CD4-positive, alpha-beta T cell treated with Interleukin-12 subunit alpha and Interleukin-12 subunit beta, for 1 hour (primary cell): ENCODE data around the gene PIP5KL1.

Experiments used
- DNase-seq: peaks from one replicate; pipeline ENCODE4 v3.0.0-alpha.2; 2020

The PIP5KL1 gene

GRCh38 chr9:127912882-127913281 lies 17.7 kb downstream of the PIP5KL1 start:
- DNase-seq: no peak

GRCh38 chr9:127912296-127912695 lies 18.3 kb downstream of the PIP5KL1 start:
- DNase-seq: no peak

GRCh38 chr9:127910613-127911205 lies 19.9 kb downstream of the PIP5KL1 start:
- DNase-seq: peak; percentile 38

- DNase-seq: no peak
Measured at GRCh38 chr9:127909839-127910273, 20.7 kb downstream of the PIP5KL1 start.

- no peak for DNase-seq
Measured at GRCh38 chr9:127908660-127908926, 22.0 kb downstream of the PIP5KL1 start.

- DNase-seq: no peak
Measured at GRCh38 chr9:127907867-127908659, 22.5 kb downstream of the PIP5KL1 start.

GRCh38 chr9:127905788-127906191 lies 24.8 kb downstream of the PIP5KL1 start:
- peak; percentile 83 for DNase-seq

- peak; percentile 76 for DNase-seq
Measured at GRCh38 chr9:127905004-127905728, 25.4 kb downstream of the PIP5KL1 start.

GRCh38 chr9:127904561-127905003 lies 26.0 kb downstream of the PIP5KL1 start:
- no peak for DNase-seq

GRCh38 chr9:127903557-127904475 lies 26.8 kb downstream of the PIP5KL1 start:
- peak; percentile 73 for DNase-seq

GRCh38 chr9:127899128-127899943 lies 31.2 kb downstream of the PIP5KL1 start, which contains the start of gene ST6GALNAC6:
ST6GALNAC6 (minus strand) TSS chr9:127899603; CDS start chr9:127897981, 1,622 bp downstream.
- DNase-seq: peak; percentile 75

GRCh38 chr9:127898433-127899127 lies 32.0 kb downstream of the PIP5KL1 start:
- DNase-seq: no peak

GRCh38 chr9:127897193-127897692 lies 33.3 kb downstream of the PIP5KL1 start:
- no peak for DNase-seq

GRCh38 chr9:127896395-127897192 lies 34.0 kb downstream of the PIP5KL1 start:
- no peak for DNase-seq

GRCh38 chr9:127895811-127896210 lies 34.8 kb downstream of the PIP5KL1 start:
- DNase-seq: no peak

GRCh38 chr9:127893392-127893791 lies 37.2 kb downstream of the PIP5KL1 start:
- no peak for DNase-seq

- no peak for DNase-seq
Measured at GRCh38 chr9:127892831-127893230, 37.7 kb downstream of the PIP5KL1 start.

- no peak for DNase-seq
Measured at GRCh38 chr9:127890053-127890452, 40.5 kb downstream of the PIP5KL1 start.

GRCh38 chr9:127887792-127888191 lies 42.8 kb downstream of the PIP5KL1 start:
- DNase-seq: no peak

GRCh38 chr9:127886401-127886972 lies 44.1 kb downstream of the PIP5KL1 start:
- no peak for DNase-seq
